GM10266 (cell line): ENCODE results near the gene MINDY4.

ENCODE experiments used
- DNase-seq: peaks from one replicate; pipeline ENCODE4 v3.0.0; 2012; ENCODE audit errors: extremely low spot score
- TF ChIP-seq, protein P1 (sequence below): IDR thresholded peaks from 2 replicates; pipeline ENCODE4 v1.5.1; 2012; ENCODE audit warnings: mild to moderate bottlenecking, low read depth; ENCODE audit not compliant: control insufficient read depth, insufficient read depth; ENCODE audit errors: missing control alignments

Gene MINDY4

GRCh38 chr7:30920021-30920583 is 148.9 kb downstream of the MINDY4 start:
- DNase-seq, result no peak
- TF ChIP-seq, protein P1, sequence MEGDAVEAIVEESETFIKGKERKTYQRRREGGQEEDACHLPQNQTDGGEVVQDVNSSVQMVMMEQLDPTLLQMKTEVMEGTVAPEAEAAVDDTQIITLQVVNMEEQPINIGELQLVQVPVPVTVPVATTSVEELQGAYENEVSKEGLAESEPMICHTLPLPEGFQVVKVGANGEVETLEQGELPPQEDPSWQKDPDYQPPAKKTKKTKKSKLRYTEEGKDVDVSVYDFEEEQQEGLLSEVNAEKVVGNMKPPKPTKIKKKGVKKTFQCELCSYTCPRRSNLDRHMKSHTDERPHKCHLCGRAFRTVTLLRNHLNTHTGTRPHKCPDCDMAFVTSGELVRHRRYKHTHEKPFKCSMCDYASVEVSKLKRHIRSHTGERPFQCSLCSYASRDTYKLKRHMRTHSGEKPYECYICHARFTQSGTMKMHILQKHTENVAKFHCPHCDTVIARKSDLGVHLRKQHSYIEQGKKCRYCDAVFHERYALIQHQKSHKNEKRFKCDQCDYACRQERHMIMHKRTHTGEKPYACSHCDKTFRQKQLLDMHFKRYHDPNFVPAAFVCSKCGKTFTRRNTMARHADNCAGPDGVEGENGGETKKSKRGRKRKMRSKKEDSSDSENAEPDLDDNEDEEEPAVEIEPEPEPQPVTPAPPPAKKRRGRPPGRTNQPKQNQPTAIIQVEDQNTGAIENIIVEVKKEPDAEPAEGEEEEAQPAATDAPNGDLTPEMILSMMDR, result no peak

GRCh38 chr7:30920584-30921539 is 149.6 kb downstream of the MINDY4 start:
- no peak for DNase-seq
- TF ChIP-seq, protein P1, result no peak

- DNase-seq, result no peak
- TF ChIP-seq, protein P1, result no peak
Measured at GRCh38 chr7:30921540-30922401, 150.6 kb downstream of the MINDY4 start.

DNA sequence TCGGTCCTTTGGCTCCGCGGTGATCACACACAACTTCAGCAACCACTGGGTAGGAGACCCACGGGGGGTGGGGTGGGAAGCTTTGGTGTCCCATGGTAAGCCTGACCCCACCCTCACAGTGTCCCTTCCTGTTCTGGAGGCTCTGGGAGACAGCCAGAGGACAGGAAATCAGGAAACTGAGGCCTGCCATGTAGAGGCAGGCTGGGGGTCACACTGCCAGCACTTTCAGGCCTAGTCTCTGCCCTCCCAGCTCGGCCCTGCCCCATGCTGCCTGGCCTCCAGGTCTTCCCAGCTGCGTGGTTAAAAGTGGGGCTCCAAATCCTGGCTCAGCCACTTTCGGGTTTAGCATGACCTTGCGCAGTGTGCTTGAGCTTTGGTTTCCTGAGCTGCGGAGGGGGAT is 151.4 kb downstream of the MINDY4 start:
- TF ChIP-seq, protein P1, result no peak
- DNase-seq, result no peak

DNA sequence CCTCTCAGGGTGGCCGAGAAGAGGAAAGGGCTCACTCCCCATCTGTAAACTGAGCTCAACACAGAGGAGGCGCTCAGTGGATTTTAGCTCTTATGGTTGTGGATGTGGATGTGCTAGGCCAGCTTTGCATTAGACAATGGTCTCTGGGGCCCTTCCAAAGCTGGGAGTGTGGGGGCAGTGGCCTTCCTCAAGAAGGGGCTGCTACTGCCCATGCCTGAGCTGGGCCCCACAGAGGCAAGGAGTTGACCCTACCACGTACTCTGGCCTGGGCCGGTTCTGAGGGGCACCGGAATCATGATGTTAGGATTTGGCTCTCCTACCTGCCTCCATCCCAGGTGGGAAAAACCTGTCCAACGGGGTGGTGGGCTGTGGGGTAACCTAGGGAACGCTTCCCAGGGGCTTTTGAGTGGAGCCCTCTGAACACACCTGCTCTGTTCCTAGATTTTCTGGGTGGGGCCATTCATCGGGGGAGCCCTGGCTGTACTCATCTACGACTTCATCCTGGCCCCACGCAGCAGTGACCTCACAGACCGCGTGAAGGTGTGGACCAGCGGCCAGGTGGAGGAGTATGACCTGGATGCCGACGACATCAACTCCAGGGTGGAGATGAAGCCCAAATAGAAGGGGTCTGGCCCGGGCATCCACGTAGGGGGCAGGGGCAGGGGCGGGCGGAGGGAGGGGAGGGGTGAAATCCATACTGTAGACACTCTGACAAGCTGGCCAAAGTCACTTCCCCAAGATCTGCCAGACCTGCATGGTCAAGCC is 152.0 kb downstream of the MINDY4 start:
- TF ChIP-seq, protein P1, result no peak
- DNase-seq, result no peak

- TF ChIP-seq, protein P1, result no peak
- no peak for DNase-seq
Measured at GRCh38 chr7:30923774-30924413, 152.7 kb downstream of the MINDY4 start.
